ENCODE data around the gene ABHD1. TPM values are rescaled to one million over a fixed set of nuclear protein-coding genes. Genes with fewer than 3 reads are reported as not detected.
"Not testable (repeated sequence)": the region's sequence is repeated elsewhere in the genome, so short reads cannot be mapped to it uniquely, and the experiment has no call there.

The ABHD1 gene
- total RNA-seq, 1 donor from 2014 or later = not detected

GRCh38 chr2:27159271-27159670, 35.7 kb downstream of the ABHD1 start:
- Histone ChIP-seq H3K4me1 (ENCODE audit: control insufficient read depth in 3 of 3, insufficient read depth in 3 of 3, low read length in 3 of 3) (no peaks in the 10 kb centered on the region), H3K27me3 (ENCODE audit: control insufficient read depth in 3 of 3, insufficient read depth in 3 of 3, low read length in 3 of 3) (no peaks in the 10 kb centered on the region), H3K27ac (ENCODE audit: low read depth, low read length) (no peak overlapping the region), H3K4me3 (ENCODE audit: low read length in 3 of 3) (no peak overlapping the region), H3K9me3 (ENCODE audit: control insufficient read depth in 3 of 3, low read length in 3 of 3) (no peaks in the 10 kb centered on the region), H3K36me3 (ENCODE audit: control insufficient read depth in 3 of 3, insufficient read depth in 3 of 3, low read length in 3 of 3) (no peaks in the 10 kb centered on the region), H3K9ac (ENCODE audit: low read depth in 1 of 3, low read length in 3 of 3) (no peak overlapping the region)

- Histone ChIP-seq H3K27ac (ENCODE audit: low read depth, low read length) (no peak overlapping the region), H3K36me3 (ENCODE audit: control insufficient read depth in 3 of 3, insufficient read depth in 3 of 3, low read length in 3 of 3) (no peaks in the 10 kb centered on the region), H3K4me3 (ENCODE audit: low read length in 3 of 3) (no peak overlapping the region), H3K9ac (ENCODE audit: low read depth in 1 of 3, low read length in 3 of 3) (no peak overlapping the region), H3K4me1 (ENCODE audit: control insufficient read depth in 3 of 3, insufficient read depth in 3 of 3, low read length in 3 of 3) (no peaks in the 10 kb centered on the region), H3K27me3 (ENCODE audit: control insufficient read depth in 3 of 3, insufficient read depth in 3 of 3, low read length in 3 of 3) (no peaks in the 10 kb centered on the region), H3K9me3 (ENCODE audit: control insufficient read depth in 3 of 3, low read length in 3 of 3) (no peaks in the 10 kb centered on the region)
Observed at GRCh38 chr2:27160191-27160590, 36.6 kb downstream of the ABHD1 start.

- Histone ChIP-seq H3K36me3 (ENCODE audit: control insufficient read depth in 3 of 3, insufficient read depth in 3 of 3, low read length in 3 of 3) (no peaks in the 10 kb centered on the region), H3K4me1 (ENCODE audit: control insufficient read depth in 3 of 3, insufficient read depth in 3 of 3, low read length in 3 of 3) (no peaks in the 10 kb centered on the region), H3K27ac (ENCODE audit: low read depth, low read length) (no peak overlapping the region), H3K4me3 (ENCODE audit: low read length in 3 of 3) (no peak overlapping the region), H3K9ac (ENCODE audit: low read depth in 1 of 3, low read length in 3 of 3) (no peak overlapping the region), H3K27me3 (ENCODE audit: control insufficient read depth in 3 of 3, insufficient read depth in 3 of 3, low read length in 3 of 3) (no peaks in the 10 kb centered on the region), H3K9me3 (ENCODE audit: control insufficient read depth in 3 of 3, low read length in 3 of 3) (no peaks in the 10 kb centered on the region)
Observed at GRCh38 chr2:27162151-27163121, 38.8 kb downstream of the ABHD1 start.

GRCh38 chr2:27164960-27165763, 41.5 kb downstream of the ABHD1 start:
- peaks cover 0 to 6% (median 4%) of the 10 kb centered on the region in 3 donors for H3K4me1 ChIP-seq (ENCODE audit: control insufficient read depth in 3 of 3, insufficient read depth in 3 of 3, low read length in 3 of 3)
- no peaks in the 10 kb centered on the region for H3K27me3 ChIP-seq (ENCODE audit: control insufficient read depth in 3 of 3, insufficient read depth in 3 of 3, low read length in 3 of 3)
- no peak overlapping the region for H3K27ac ChIP-seq (ENCODE audit: low read depth, low read length)
- no peaks in the 10 kb centered on the region for H3K9me3 ChIP-seq (ENCODE audit: control insufficient read depth in 3 of 3, low read length in 3 of 3)
- no peak overlapping the region for H3K4me3 ChIP-seq (ENCODE audit: low read length in 3 of 3)
- no peak overlapping the region for H3K9ac ChIP-seq (ENCODE audit: low read depth in 1 of 3, low read length in 3 of 3)
- no peaks in the 10 kb centered on the region for H3K36me3 ChIP-seq (ENCODE audit: control insufficient read depth in 3 of 3, insufficient read depth in 3 of 3, low read length in 3 of 3)

GRCh38 chr2:27170581-27171337, 47.1 kb downstream of the ABHD1 start:
- Histone ChIP-seq H3K9ac (ENCODE audit: low read depth in 1 of 3, low read length in 3 of 3) (no peak overlapping the region), H3K9me3 (ENCODE audit: control insufficient read depth in 3 of 3, low read length in 3 of 3) (no peaks in the 10 kb centered on the region), H3K4me1 (ENCODE audit: control insufficient read depth in 3 of 3, insufficient read depth in 3 of 3, low read length in 3 of 3) (peaks cover 0 to 6% (median 4%) of the 10 kb centered on the region in 3 donors)

GRCh38 chr2:27171351-27171848, 47.8 kb downstream of the ABHD1 start:
- H3K9me3 ChIP-seq (ENCODE audit: control insufficient read depth in 3 of 3, low read length in 3 of 3) = no peaks in the 10 kb centered on the region
- no peak overlapping the region for H3K4me3 ChIP-seq (ENCODE audit: low read length in 3 of 3)
- H3K9ac ChIP-seq (ENCODE audit: low read depth in 1 of 3, low read length in 3 of 3) = no peak overlapping the region
- peaks cover 0 to 6% (median 4%) of the 10 kb centered on the region in 3 donors for H3K4me1 ChIP-seq (ENCODE audit: control insufficient read depth in 3 of 3, insufficient read depth in 3 of 3, low read length in 3 of 3)
- H3K27me3 ChIP-seq (ENCODE audit: control insufficient read depth in 3 of 3, insufficient read depth in 3 of 3, low read length in 3 of 3) = no peaks in the 10 kb centered on the region
- H3K36me3 ChIP-seq (ENCODE audit: control insufficient read depth in 3 of 3, insufficient read depth in 3 of 3, low read length in 3 of 3) = no peaks in the 10 kb centered on the region
- H3K27ac ChIP-seq (ENCODE audit: low read depth, low read length) = no peak overlapping the region

More at GRCh38 chr2:27170581-27171337, 47.1 kb downstream of the ABHD1 start:
- no peak overlapping the region for H3K27ac ChIP-seq (ENCODE audit: low read depth, low read length)
- no peaks in the 10 kb centered on the region for H3K27me3 ChIP-seq (ENCODE audit: control insufficient read depth in 3 of 3, insufficient read depth in 3 of 3, low read length in 3 of 3)
- no peaks in the 10 kb centered on the region for H3K36me3 ChIP-seq (ENCODE audit: control insufficient read depth in 3 of 3, insufficient read depth in 3 of 3, low read length in 3 of 3)
- no peak overlapping the region for H3K4me3 ChIP-seq (ENCODE audit: low read length in 3 of 3)

- Histone ChIP-seq H3K27me3 (ENCODE audit: control insufficient read depth in 3 of 3, insufficient read depth in 3 of 3, low read length in 3 of 3) (no peaks in the 10 kb centered on the region), H3K27ac (ENCODE audit: low read depth, low read length) (no peak overlapping the region), H3K9ac (ENCODE audit: low read depth in 1 of 3, low read length in 3 of 3) (no peak overlapping the region), H3K9me3 (ENCODE audit: control insufficient read depth in 3 of 3, low read length in 3 of 3) (no peaks in the 10 kb centered on the region), H3K36me3 (ENCODE audit: control insufficient read depth in 3 of 3, insufficient read depth in 3 of 3, low read length in 3 of 3) (no peaks in the 10 kb centered on the region), H3K4me3 (ENCODE audit: low read length in 3 of 3) (no peak overlapping the region), H3K4me1 (ENCODE audit: control insufficient read depth in 3 of 3, insufficient read depth in 3 of 3, low read length in 3 of 3) (peaks cover 0 to 6% (median 4%) of the 10 kb centered on the region in 3 donors)
Observed at GRCh38 chr2:27174638-27175037, 51.0 kb downstream of the ABHD1 start.

GRCh38 chr2:27175330-27175729, 51.7 kb downstream of the ABHD1 start:
- Histone ChIP-seq H3K27me3 (ENCODE audit: control insufficient read depth in 3 of 3, insufficient read depth in 3 of 3, low read length in 3 of 3) (no peaks in the 10 kb centered on the region), H3K4me3 (ENCODE audit: low read length in 3 of 3) (no peak overlapping the region), H3K36me3 (ENCODE audit: control insufficient read depth in 3 of 3, insufficient read depth in 3 of 3, low read length in 3 of 3) (no peaks in the 10 kb centered on the region), H3K27ac (ENCODE audit: low read depth, low read length) (no peak overlapping the region), H3K9ac (ENCODE audit: low read depth in 1 of 3, low read length in 3 of 3) (no peak overlapping the region), H3K9me3 (ENCODE audit: control insufficient read depth in 3 of 3, low read length in 3 of 3) (no peaks in the 10 kb centered on the region), H3K4me1 (ENCODE audit: control insufficient read depth in 3 of 3, insufficient read depth in 3 of 3, low read length in 3 of 3) (no peaks in the 10 kb centered on the region)

GRCh38 chr2:27175781-27176180, 52.2 kb downstream of the ABHD1 start:
- H3K9ac ChIP-seq (ENCODE audit: low read depth in 1 of 3, low read length in 3 of 3); H3K27ac ChIP-seq (ENCODE audit: low read depth, low read length); H3K27me3 ChIP-seq (ENCODE audit: control insufficient read depth in 3 of 3, insufficient read depth in 3 of 3, low read length in 3 of 3); H3K4me1 ChIP-seq (ENCODE audit: control insufficient read depth in 3 of 3, insufficient read depth in 3 of 3, low read length in 3 of 3); H3K9me3 ChIP-seq (ENCODE audit: control insufficient read depth in 3 of 3, low read length in 3 of 3); H3K36me3 ChIP-seq (ENCODE audit: control insufficient read depth in 3 of 3, insufficient read depth in 3 of 3, low read length in 3 of 3); H3K4me3 ChIP-seq (ENCODE audit: low read length in 3 of 3): not testable (repeated sequence)

All from skeletal muscle tissue (tissue), 4 donors.